ENCODE results near the gene GSG1L. TPM values are rescaled to one million over a fixed set of nuclear protein-coding genes. Genes with fewer than 3 reads are reported as not detected.
"Not testable (repeated sequence)": the region's sequence is repeated elsewhere in the genome, so short reads cannot be mapped to it uniquely, and the experiment has no call there.

Gene GSG1L
- total RNA-seq, 1 experiment from 2014 or later: not detected

DNA sequence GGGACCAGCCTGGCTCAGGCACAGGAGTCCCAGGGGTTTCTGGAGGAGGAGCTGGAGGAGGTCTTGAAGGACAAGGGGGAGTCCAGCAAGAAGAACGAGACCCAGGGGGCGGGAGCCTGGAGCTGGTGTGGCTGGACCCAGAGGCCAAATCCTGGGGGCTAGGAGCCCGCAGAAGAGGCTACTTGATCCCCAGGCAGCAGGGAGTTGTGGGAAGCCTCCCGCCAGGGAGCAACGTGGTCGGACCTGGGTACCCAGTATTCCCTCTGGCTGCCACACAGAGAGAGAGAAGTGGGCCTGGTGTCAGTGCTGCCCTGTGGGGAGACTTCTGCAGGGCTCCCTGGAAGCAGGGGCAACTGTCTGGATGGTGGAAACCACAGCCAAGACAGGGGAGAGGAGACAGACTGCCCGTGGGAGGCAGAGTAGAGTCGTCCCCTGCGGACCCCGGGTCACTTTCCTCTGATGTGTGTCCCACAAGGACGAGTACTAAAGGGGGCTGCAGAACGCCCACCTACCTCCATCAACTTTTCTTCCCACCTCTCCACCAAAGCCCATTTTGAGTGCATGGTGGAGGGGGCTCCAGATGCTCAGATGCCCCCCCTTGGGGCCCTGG is 160.4 kb downstream of the GSG1L start:
- DNase-seq (ENCODE audit: low read depth): no peak

GRCh38 chr16:27902551-27902950 is 161.0 kb downstream of the GSG1L start:
- no peak for DNase-seq (ENCODE audit: low read depth)

DNA sequence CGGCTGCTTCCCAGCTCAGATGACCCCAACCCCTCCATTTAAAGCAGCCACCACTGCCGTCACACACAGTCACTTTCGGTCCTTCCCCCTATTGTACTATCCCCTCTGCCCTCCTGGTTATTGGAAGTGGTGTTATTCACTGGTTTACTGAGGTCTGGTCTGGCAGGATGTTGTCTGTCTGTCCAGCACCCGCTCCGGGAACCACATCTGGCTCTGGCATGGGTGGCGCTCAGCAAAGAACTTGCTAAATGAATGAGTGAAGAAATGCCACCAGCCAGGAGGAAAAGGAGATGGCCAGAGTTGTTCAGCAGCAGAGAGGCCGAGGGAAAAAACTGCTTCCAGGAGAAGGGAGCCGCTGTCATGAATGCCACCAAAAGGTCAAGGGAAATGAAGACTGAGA is 161.6 kb downstream of the GSG1L start:
- no peak for DNase-seq (ENCODE audit: low read depth)

GRCh38 chr16:27899736-27900135 is 163.8 kb downstream of the GSG1L start:
- no peak for DNase-seq (ENCODE audit: low read depth)

DNA sequence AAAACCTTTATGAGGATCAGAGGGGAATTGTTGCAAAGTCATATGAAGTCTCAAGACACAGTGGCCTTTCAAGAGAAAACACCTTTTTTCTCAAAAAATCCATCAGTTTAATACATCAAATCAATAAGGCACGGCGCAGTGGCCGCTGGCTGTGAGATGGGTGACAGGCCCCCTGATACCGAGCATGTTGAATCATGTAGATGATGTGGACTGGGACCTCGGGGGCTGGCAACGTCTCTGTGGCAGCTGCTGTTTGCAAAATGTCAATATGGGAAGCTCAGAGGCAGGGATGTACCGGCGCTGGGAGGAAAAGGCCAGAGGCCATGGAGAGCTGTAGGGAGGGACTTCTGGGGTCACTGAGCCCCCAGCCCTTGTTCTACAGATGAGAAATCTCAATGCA is 169.1 kb downstream of the GSG1L start:
- no peak for DNase-seq (ENCODE audit: low read depth)

DNA sequence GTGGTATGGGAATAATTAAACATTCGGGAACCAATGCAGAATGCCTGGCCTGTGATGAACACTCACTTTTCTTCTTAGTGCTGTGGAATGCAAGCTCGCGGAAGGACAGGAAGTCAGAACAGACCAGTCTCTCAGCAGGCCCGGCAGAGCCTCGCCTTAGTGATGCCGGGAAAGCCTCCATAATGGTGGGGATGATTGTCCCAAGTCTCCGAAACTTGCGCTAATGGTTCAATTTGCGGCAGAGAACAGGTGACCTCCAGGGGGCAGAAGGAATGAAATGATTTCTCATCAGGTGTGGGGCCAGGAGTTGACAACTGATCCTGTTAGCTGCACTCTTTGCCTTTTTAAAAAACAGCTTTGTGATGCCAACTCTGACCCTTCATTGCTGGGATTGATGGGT is 170.6 kb downstream of the GSG1L start:
- DNase-seq (ENCODE audit: low read depth): no peak

DNA sequence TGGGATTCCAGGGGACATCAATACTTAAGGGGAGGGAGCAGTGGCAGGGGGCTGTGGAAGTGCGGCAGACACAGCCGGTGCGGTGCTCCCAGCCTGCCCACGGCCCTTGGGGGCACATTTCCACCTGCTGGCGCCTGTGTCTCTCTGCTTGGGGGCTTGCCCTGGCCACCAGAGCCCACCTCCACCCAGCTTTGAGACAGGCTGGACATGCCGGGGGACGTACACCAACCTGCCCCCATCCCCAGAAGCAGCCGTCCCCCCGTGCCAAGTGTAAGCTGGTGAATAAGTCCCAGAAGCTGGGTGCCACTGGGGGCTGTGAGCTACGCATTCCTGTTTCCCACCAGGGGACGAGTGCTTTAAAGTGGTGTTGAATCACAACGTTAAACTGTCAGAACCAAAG is 172.6 kb downstream of the GSG1L start:
- DNase-seq (ENCODE audit: low read depth): no peak

- DNase-seq (ENCODE audit: low read depth): no peak
These were observed 173.5 kb downstream of the GSG1L start for GRCh38 chr16:27890006-27890405.

DNA sequence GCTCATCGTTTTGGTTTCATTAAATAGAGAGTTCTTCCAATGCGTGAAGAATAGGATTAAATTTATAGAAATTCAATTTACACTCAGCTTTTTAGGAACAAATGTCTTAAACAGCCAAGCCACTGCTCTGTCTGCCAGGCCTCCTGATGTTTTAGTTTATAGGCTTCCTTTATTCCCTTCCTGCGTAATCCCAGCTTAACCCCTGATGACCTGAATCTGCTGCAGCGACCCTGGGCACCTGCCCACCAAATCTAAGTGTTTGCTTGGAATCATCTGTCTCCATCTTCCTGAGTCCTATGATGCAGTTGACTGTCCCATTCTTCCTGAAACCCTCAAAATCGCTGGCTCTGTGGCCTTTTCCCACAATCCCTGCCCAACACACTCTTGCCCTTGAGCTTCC is 179.9 kb downstream of the GSG1L start:
- DNase-seq (ENCODE audit: low read depth): no peak

DNA sequence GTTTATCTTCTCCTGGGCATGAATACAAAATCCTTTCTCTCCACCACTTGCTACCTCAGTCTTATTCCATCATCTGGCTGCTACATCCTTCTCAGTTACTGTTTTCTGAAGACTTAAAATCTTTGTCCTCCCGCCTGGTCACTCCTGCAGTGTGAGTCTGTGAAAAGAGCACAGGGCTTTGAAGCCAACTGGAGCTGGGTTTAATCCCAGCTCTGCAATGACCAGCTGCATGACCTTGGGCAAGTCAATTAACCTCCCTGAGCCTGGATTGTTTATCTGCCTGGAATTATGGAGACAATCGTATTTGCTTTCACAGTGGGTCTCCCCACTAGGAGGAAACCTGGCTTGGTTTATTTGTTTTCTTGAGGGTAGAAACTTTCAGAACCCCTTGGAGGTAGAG is 183.2 kb downstream of the GSG1L start:
- no peak for DNase-seq (ENCODE audit: low read depth)

GRCh38 chr16:27879601-27880247 is 183.8 kb downstream of the GSG1L start:
- no peak for DNase-seq (ENCODE audit: low read depth)

DNA sequence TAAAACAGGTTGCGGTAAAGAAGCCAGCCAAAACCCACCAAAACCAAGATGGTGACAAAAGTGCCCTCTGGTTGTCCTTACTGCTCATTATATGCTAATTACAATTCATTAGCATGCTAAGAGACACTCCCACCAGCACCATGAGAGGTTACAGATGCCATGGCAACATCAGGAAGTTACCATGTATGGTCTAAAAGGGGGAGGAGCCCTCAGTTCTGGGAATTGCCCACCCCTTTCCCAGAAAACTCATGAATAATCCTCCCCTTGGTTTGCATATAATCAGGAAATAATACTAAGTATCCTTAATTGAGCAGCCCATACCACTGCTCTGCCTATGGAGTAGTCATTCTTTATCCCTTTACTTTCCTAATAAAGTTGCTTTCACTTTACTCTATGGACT is 190.9 kb downstream of the GSG1L start:
- DNase-seq (ENCODE audit: low read depth): not testable (repeated sequence)

DNA sequence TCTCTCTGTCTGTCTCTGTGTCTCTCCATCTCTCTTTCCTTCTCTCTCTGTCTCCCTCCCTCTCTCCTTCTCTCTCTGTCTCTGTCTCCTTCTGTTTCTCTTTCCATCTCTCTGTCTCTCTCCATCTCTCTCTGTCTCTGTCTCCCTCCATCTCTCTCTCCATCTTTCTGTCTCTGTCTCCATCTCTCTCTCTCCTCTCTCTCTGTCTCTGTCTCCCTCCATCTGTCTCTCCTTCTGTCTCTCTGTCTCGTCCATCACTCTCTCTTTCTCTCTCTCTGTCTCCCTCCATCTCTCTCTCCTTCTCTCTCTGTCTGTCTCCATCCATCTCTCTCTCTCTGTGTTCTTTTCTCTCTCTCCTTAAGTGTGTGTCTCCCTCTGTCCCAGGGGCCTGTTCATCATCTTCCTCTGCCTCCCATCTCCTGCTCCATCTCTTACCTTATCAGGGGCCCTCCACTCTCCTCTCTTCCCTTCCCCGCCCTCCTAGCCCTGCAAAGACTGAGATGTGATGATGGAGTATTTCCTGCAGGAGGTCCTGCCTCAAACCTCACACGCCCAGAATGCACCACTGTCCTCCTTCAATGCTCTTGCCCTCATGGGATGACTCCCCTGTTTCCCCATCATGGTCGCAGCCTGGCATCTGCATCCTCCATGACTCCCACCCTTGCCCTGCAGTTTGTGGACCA is 193.3 kb downstream of the GSG1L start:
- DNase-seq (ENCODE audit: low read depth): no peak

- DNase-seq (ENCODE audit: low read depth): no peak
These were observed 194.1 kb downstream of the GSG1L start for GRCh38 chr16:27869411-27869810.

GRCh38 chr16:27868180-27868579 is 195.3 kb downstream of the GSG1L start:
- no peak for DNase-seq (ENCODE audit: low read depth)

DNA sequence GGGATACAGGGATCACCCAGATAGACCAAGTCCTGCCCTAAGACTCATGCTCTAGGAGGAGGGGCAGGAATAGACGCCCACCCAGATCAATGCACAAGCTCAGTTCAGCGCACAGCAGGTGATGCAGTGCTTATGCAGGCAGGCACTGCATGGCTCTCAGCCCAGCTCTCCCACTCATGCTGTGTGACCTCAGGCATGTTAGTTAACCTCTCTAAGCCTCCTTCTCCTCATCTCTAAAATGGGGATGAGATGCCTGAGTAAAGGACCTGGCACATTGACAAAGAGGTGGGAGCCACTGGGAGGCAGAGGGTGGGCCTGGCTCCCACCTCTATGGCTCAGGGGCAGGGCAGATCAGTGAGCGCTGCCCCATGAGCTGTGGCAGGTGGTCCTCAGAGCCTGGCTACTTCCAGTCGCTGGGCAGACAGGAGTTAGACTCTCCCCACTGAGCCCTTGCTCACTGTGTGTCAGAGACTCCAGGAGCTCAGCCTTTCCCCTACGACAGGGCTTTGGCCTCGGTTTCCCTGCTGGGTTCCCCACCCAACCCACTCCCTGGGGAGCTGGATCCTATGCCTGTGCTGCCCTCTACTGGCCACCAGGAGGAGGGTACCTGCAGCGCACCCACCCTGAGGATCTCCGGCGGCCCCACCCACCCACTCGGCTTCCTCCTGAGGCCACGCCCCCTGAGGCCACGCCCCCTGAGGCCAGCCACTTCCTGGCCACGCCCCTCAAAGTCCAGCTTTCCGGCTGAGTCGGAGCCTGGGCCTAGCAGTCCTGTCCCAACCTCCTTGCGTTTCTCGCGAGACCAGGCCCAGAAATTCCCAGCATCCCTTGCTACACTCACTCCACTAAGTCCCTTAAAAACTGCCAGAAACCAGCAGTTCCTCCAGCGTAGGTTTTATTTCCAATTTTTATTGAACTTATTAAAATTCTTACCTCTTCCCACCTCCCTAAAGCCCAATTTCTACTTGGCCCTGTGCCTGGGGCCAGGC is 196.1 kb downstream of the GSG1L start:
- DNase-seq (ENCODE audit: low read depth): peak; percentile 71

DNA sequence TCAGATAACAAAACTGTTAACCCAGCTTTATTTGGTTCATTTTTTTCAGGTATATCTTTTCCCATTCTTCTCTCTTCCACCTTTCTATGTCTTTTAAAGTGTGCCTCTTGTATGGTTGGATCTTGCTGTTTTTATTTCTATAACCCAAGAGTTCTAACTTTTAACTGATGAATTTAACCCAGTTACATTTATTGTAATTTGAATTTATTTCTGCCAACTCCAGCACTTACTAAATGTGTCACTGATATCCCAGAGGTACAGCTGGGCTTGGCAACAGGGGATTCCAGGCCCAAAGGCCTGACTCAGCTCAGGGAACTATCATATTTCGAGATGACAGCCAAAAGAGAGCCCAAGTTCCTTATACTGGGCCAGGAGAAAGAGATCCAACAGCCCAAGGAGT is 200.1 kb downstream of the GSG1L start:
- DNase-seq (ENCODE audit: low read depth): no peak

GRCh38 chr16:27862953-27863352 is 200.6 kb downstream of the GSG1L start:
- DNase-seq (ENCODE audit: low read depth): no peak

DNA sequence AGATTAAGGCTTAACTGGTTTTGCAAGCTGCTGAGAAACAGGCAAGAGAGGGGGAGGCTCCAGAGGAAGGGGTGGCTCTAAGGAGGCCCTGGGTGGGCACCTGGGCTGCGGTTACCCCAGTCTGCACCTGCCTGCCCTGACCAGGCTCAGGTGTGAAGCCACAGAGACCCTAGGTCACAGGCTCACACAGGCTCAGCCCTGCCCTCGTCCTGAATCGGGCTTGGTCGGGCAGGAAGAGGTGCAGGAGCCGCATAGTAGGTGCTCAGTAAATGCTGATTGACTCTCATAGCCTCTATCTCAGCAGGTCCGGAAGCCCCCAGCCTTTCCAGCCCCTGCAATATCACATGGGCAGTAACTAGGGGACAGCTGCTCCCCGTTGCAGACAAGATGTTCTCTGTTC is 203.4 kb downstream of the GSG1L start:
- DNase-seq (ENCODE audit: low read depth): no peak

DNA sequence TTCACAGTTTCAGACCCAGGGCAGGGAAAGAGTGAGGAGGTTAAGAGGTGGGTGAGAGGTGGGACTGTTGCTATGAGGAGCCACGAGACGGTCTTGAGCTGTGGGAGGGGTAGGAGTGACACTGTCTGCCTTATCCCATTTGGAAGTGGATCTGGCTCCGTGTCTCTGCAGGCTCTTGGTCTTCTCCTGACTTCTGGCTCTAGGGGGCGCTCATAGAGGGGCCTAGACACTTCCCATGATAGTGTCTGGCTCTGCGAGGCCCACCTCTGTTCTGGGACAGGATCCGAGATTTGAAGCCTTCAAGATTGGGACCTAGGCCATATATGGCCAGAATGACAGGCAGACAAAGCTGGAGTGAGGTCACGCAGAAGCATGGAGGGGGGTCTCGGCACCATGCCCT is 204.5 kb downstream of the GSG1L start:
- no peak for DNase-seq (ENCODE audit: low read depth)

- DNase-seq (ENCODE audit: low read depth): no peak
These were observed 209.9 kb downstream of the GSG1L start for GRCh38 chr16:27853651-27854050.

DNA sequence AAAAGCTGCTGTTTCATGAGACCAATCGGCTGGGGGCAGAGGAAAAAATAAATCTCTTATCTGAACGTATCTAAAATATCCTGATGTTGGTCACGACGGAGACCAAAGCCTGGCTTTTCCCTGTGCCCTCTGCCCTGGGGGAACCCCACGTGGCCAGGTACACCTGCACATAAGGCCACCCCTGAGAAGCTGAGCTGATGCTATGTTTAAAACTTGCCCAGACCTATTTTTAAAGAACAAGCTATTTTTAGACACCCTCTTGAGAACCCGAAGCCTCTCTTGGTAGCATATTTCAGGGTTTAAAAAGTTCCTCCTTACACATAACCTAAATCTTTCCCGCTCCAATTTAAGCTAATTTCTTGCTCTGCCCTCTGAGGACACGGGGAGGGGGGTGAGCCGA is 210.4 kb downstream of the GSG1L start:
- no peak for DNase-seq (ENCODE audit: low read depth)
